ENCODE measurements around the gene MAP2.
"Not testable (repeated sequence)": the region's sequence is repeated elsewhere in the genome, so short reads cannot be mapped to it uniquely, and the experiment has no call there.

DNA sequence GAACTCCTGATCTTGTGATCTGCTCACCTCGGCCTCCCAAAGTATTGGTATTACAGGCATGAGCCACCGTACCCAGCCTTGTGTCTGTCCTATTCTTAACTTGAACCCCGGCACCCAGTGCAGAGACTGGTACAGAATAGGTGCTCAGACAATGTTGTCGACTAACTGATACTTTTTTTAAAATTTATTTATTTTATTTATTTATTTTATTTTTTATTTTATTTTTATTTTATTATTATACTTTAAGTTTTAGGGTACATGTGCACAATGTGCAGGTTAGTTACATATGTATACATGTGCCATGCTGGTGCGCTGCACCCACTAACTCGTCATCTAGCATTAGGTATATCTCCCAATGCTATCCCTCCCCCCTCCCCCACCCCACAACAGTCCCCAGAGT is 174.4 kb downstream of the MAP2 start:
- TF ChIP-seq, protein P1, sequence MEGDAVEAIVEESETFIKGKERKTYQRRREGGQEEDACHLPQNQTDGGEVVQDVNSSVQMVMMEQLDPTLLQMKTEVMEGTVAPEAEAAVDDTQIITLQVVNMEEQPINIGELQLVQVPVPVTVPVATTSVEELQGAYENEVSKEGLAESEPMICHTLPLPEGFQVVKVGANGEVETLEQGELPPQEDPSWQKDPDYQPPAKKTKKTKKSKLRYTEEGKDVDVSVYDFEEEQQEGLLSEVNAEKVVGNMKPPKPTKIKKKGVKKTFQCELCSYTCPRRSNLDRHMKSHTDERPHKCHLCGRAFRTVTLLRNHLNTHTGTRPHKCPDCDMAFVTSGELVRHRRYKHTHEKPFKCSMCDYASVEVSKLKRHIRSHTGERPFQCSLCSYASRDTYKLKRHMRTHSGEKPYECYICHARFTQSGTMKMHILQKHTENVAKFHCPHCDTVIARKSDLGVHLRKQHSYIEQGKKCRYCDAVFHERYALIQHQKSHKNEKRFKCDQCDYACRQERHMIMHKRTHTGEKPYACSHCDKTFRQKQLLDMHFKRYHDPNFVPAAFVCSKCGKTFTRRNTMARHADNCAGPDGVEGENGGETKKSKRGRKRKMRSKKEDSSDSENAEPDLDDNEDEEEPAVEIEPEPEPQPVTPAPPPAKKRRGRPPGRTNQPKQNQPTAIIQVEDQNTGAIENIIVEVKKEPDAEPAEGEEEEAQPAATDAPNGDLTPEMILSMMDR (conservative IDR thresholded peaks at IDR 0.05; ENCODE audit: low read depth in 2 of 2) = not testable (repeated sequence)
- TF ChIP-seq REST (IDR thresholded peaks at IDR 0.05; ENCODE audit: unreplicated experiment); EZH2 (IDR thresholded peaks at IDR 0.05; ENCODE audit: low read depth, unreplicated experiment); POLR2AphosphoS5 (IDR thresholded peaks at IDR 0.05; ENCODE audit: low read depth); NANOG (IDR thresholded peaks at IDR 0.05; ENCODE audit: borderline replicate concordance); CREB1 (CRISPR knock-in tag; IDR thresholded peaks at IDR 0.05; ENCODE audit: low read depth); EZH2phosphoT487 (IDR thresholded peaks at IDR 0.05; ENCODE audit: unreplicated experiment); ZNF331 (CRISPR knock-in tag; IDR thresholded peaks at IDR 0.05; ENCODE audit: low read depth); ZNF114 (CRISPR knock-in tag; IDR thresholded peaks at IDR 0.05); STAT1 (IDR thresholded peaks at IDR 0.05; ENCODE audit: unreplicated experiment): not testable (repeated sequence)
- TF ChIP-seq, protein P2, sequence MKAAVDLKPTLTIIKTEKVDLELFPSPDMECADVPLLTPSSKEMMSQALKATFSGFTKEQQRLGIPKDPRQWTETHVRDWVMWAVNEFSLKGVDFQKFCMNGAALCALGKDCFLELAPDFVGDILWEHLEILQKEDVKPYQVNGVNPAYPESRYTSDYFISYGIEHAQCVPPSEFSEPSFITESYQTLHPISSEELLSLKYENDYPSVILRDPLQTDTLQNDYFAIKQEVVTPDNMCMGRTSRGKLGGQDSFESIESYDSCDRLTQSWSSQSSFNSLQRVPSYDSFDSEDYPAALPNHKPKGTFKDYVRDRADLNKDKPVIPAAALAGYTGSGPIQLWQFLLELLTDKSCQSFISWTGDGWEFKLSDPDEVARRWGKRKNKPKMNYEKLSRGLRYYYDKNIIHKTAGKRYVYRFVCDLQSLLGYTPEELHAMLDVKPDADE (IDR thresholded peaks at IDR 0.05) = not testable (repeated sequence)

Data from GM23338 (cell line).